ENCODE data around the gene PHACTR3.

Gene PHACTR3

DNA sequence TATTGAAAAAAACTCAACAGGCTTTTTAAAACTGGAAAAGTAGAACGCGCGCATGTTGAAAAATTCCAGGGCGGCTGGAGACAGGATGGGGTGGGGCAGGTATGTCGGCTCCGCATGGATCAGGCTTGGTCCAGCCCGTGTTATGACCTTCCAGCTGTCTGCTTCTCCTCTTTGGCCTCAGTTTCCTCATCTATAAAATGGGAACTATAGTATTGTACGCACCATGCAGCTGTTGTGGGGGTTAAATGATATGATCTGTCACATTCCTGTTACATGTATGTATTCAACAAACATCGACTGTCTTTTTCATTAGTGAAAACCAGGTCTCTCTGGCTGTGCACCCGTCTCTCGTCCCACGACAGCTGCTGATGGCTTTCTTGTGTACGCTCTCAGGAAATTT is 18.8 kb downstream of the PHACTR3 start:
- DNase-seq: no peak

DNA sequence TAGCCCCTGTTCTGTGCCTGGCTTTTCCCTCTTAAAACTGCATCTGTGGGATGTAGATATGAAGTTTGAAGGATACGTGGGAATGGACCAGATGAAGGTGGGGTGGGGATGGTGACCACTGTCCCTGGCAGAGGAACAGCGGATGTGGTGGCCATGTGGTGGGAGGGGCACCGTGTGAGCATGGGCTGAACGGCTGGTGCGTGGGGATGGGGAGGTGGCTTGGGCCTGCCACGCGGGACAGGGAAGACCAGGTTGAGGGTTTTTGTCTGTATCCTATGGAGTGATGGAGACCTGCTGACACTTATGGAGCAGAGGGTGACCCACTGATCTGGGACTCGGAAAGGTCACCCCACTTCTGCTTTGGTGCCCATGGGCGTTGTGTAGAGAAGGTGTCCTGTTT is 19.2 kb downstream of the PHACTR3 start:
- no peak for DNase-seq

- no peak for DNase-seq
These were observed 20.1 kb downstream of the PHACTR3 start for GRCh38 chr20:59624401-59624800.

DNA sequence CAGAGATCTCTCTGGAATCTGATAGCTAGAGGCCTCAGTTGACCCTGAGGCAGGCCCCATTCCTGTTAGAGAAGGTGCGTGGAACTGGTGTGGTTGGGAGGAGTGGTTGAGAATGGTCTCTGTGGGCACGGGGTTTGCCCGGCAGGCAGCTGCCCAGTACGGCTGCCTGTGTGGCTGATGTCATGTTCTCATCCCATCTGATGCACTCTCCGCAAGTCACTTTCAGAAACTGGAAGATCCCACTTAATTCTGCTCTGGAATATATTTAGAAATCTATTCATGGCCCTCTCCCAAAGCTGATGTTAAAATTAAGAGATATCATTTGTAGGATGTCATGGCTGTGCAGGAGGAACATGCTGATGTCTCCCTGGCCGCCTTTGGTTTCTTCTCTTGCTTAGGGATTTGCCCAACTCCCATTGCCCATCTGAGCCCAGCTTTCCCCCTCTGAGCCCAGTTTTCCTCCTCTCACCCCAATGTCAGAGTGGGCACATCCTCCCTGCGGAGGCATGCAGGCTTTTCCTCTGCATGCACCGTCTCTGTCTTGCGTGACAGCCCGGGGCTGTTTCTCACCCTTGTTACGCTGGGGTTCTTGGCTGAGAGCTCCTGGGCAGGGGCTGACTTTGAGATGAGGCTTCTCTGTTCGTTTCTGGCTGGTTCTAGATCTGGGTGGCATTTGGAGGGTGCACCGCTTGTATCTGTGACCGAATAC is 21.0 kb downstream of the PHACTR3 start:
- no peak for DNase-seq

- DNase-seq: no peak
These were observed 23.0 kb downstream of the PHACTR3 start for GRCh38 chr20:59627298-59627697.

GRCh38 chr20:59628171-59628570 is 23.8 kb downstream of the PHACTR3 start:
- DNase-seq: no peak

GRCh38 chr20:59629141-59630045 is 25.1 kb downstream of the PHACTR3 start:
- no peak for DNase-seq

DNA sequence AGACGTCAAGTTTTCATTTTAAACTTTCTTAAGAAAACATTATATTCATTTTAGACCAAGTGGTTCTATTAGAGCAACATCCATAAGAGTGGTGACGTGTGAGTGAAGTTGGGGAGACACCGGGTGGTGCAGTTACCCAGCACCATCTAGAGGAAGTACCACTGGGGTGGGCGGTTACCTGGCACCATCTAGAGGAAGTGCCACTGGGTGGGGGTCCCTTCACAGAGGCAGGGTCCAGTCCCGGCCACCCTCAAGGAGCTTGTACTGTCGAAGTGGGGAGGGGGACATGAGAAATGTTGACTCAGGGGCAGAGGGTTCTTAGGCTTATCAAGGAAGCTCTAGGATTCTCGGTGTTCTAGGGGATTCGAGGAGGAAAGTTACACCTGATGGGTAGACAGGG is 26.2 kb downstream of the PHACTR3 start:
- DNase-seq: no peak

DNA sequence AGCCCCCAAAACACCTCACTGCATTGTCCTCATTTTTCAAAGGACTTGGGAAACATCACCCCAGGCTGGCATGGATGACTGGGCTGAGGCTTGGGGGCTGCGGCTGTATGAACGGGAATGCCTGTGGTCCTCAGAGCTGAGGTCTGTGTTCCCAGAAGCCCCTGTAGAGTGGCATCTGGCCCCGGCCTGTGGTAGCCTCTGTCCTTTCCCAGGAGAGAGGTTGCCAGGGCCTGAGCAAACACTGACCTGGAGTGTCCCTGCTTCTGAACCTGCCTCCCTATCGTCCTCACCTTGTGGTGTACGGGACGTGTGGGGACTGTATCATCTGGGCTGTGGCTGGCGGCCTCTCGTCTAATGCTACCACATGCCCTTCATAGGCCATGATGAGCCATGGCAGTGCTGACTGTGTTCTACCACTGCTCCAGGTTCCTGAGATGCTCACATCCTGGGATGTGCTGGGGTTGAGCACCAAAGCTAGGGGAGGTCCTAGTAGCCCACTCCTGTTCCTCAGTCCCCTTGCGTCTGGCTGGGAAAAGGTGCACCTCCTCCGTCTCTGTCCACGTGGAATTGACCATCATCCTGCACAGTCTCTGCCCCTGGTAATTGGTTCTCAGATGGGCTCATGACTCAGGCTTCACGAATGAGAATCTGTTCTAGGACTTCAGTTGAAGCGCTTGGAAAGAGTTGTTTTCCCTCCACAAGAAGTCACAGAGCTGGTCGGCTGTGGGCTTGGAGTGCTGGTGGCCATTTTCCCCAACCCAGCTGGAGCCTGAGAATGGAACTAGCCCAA is 27.6 kb downstream of the PHACTR3 start:
- no peak for DNase-seq

- DNase-seq: no peak
These were observed 28.3 kb downstream of the PHACTR3 start for GRCh38 chr20:59632541-59633113.

DNA sequence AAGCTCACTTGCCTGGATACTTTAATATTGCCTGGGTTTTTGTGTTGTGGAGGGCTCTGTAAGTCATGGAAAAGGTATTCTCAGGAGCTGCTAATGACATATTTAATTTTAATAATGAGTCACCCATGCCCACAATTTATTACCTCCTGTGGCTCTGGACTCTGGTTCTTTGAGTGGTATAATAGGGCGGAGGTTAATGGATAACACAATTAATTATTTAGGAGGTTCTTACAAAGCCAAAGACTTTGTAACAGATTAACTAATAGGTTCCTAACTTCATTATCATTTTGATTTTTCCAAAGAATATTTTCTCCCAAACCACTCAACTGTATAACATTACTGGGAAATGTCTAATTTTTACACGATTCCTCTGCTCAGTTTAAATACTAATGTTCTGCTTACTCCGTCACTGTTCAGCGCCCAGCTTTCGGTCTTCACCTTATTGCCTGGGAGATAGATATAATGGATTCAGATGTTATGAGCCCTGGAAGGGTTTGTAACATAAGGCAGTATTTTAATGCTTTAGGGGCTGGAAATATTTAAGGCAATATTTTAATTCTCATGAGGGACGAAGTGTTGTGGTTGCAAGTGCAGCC is 29.4 kb downstream of the PHACTR3 start:
- no peak for DNase-seq

DNA sequence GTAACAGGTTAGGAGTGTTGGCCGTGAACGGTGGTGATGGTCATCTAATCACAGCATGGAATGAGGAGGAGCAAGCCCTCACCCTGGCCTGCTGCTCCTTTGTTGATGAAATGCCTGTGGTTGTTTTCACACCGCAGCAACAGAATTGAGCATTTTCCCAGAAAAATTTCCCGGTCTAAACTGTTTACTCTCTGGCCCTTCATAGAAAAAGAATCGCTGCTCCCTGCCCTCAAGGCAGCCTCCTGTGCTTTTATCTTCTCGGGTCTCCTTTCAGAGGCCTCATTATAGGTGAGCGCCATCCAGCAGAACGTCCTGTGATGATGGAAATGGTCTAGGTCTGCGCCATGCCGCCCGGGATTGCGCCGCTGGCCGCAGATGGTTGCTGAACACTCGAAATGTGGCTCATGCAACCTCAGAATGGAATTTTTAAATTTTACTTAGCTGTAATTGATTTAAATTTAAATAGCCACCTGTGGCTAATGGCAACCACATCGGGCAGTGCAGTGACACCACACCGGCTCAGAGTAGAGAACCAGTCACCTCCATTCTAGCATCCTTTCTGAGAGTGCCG is 30.2 kb downstream of the PHACTR3 start:
- DNase-seq: no peak

DNA sequence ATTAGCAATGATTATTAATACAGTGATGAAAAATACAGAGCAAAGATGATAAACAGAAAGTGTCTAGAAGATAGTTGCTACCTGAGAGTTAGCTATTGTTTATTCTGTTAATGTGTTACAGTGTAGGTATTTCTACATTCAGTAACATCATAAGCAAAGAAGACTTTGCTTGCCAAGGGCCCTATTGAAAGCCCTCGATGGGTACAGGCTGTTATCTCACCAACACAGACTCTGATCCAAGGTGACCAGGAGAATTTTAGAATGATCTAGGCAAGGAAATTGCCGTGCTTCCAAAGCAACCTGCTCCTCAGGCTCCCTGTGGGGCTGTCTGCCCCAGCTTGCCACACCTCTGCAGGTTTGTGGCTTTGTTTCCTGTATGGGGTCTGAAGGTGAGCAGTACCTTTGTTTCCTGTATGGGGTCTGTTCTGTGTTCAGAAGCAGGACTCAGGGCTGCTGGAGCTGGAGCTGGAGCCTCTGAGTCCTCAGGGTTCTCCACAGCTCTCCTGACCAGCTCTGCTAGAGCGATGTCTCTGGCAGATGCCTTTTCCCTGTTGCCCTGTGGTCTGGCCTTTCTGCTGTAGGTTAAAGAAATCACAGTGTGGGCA is 32.5 kb downstream of the PHACTR3 start:
- DNase-seq: no peak

- DNase-seq: no peak
These were observed 35.9 kb downstream of the PHACTR3 start for GRCh38 chr20:59640267-59640666.

DNA sequence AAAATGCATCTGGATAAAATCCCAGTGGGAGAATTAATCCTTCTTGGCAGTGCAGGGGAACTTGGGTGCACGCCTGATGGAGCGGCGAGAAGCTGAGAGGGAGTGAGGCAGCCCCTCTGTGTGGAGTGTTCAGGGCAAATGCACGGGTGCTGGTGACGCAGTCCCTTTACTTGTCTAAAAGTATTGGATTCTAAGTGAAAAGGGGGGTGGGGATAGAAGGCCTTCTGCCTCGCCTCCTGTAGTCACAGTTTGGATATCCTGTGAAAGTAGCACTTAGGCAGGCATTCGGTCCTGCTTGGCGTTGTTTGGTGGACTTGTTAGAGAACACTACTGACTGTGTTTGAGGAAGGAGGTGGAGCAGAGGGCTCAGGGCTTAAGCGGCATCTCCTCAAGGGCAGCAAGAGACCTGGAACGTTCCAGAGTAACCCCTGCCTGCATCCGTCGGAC is 39.3 kb downstream of the PHACTR3 start:
- no peak for DNase-seq

DNA sequence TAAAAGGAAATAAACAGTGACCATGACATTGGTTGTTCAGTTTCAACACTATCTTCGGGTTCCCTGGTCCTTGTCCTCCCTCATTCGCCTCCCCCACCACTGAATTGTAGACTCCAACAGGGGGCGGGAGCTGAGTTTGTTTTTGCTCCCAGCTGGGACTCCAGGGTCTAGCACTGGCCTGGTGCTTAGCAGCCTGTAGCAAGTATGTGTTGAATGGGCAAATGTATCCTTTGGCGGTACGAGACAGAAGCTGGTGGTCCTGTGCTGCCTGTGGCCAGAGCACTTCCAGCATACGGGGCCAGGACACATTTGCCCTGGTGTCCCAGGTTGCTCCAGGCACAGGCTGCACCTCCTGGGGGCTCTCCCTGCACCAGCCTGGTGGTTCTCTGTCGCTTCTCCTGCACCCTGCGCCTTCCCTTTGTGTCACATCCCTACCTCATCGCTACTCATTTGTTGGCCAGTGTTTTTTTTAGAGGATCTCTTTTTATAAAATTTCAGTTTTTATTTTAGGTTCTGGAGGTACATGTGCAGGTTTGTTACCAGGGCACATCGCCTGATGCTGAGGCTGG is 40.1 kb downstream of the PHACTR3 start:
- DNase-seq: no peak

DNA sequence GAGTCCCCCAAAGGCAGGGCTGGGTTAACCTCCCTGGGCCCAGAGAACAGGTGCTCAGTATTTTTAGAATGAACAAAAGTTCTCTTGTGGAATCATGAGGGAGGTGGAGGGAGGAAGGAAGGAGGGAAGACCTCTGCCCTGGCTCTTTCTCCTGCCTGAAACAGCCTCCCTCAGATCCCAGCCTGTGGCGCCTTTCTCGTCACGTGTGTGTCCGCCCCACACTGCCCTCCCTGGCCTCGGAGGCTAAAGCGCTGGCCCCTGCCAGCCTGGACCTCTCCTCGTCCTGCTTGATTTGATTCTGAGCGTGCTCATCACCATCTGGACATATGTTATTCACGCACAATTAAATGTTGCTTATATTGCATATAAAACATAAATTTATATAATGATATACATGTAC is 40.9 kb downstream of the PHACTR3 start:
- DNase-seq: no peak

- no peak for DNase-seq
These were observed 41.4 kb downstream of the PHACTR3 start for GRCh38 chr20:59645761-59646171.

DNA sequence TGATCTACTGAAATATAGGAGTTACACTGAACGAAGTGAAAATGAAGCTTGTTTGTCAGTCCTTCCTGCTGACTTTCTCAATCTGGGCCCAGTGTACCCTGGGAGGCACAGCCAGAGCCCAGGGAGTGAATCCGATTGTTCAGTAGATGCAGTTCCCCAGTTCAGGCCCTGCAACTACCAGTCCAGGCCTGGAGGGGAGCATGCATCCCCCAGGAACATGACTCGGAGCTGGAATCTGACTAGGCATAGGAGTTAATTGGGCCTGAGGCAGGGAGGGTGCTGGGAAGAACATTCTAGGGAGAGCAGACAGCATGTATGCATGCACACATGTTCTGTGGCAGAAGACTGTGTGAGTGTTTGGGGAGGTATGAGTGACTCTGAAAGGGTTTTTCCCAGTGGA is 42.1 kb downstream of the PHACTR3 start:
- DNase-seq: no peak

DNA sequence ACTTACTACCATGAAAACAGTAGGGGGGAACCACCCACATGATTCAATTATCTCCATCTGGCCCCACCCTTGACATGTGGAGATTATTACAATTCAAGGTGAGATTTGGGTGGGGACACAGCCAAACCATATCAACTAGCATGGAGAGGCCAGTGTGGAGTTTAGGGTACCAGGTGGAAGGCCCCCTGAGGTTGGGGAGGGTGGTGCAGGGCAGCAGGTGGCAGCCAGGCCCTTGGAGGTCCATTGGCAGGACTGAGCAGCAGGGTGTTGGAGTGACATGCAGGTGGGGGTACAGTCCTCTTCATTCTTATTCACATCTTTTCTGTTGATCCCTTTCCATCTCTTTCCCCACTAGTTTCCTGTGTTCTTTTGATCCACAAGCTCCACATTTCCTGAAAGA is 42.9 kb downstream of the PHACTR3 start:
- no peak for DNase-seq

DNA sequence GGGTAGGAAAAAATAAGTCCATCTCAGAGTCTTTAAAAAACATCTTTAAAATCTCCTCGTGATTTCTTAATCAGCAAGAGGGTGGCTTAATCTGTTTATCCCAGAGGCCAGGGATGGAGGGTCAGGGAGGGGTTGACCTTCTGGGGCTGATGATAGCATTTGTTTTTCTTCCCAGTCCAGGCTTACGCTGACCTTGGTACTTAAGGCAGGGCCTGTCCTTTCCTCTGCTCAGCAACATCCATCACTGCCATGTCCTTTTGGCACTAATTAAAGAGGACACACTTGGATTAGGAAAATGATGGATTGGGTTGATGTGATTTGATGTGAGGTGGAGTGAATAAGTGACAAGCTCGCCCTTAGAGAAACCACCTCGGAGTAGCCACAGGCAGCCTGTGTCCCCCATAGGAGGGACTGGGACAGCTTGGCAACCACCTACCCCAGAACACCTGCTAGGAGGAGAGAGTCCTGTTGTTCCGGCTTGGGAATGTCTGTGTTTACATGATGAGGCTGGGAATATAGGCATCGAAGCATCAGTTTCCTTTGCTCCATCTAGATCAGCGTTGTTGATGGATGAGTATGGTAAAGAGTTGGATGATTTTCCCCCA is 44.2 kb downstream of the PHACTR3 start:
- DNase-seq: no peak
